HCT116 (cell line): ENCODE results near the gene ANO9.
"Not testable (repeated sequence)": the region's sequence is repeated elsewhere in the genome, so short reads cannot be mapped to it uniquely, and the experiment has no call there.

Experiments used
- CTCF ChIP-seq, 3 experiments: fragments of 200-600 bp in 1 of 3; sonication (generic) in 1 of 3; IDR thresholded peaks in 2 of 3; conservative IDR thresholded peaks in 1 of 3; 2 replicates each; pipeline ENCODE4 v1.5.1; 2012 to 2017; ENCODE audit warnings: low read depth in 2 of 3, low read length in 2 of 3, antibody characterized with exemption in 1 of 3, borderline replicate concordance in 1 of 3, control low read depth in 1 of 3, mild to moderate bottlenecking in 1 of 3, mixed read lengths in 1 of 3, mixed run types in 1 of 3, moderate library complexity in 1 of 3; ENCODE audit not compliant: insufficient read depth in 1 of 3
- EZH2 ChIP-seq: fragments of 200-600 bp; sonication (generic); IDR thresholded peaks from 2 replicates; pipeline ENCODE4 v1.6.1; 2017; ENCODE audit warnings: antibody characterized with exemption, mixed run types
- JUND ChIP-seq: IDR thresholded peaks from 2 replicates; pipeline ENCODE4 v1.6.1; 2012
- REST ChIP-seq: IDR thresholded peaks from 2 replicates; pipeline ENCODE4 v1.6.1; 2012; ENCODE audit warnings: low read depth
- SIN3A ChIP-seq: IDR thresholded peaks from 2 replicates; pipeline ENCODE4 v1.6.1; 2012; ENCODE audit warnings: low read depth
- YY1 ChIP-seq: IDR thresholded peaks from 2 replicates; pipeline ENCODE4 v1.6.1; 2011; ENCODE audit warnings: low read length, low read depth, moderate library complexity, mild to moderate bottlenecking; ENCODE audit not compliant: insufficient replicate concordance; ENCODE audit errors: extremely low read depth

- not testable (repeated sequence) for TF ChIP-seq SIN3A; REST; EZH2; JUND; CTCF (IDR thresholded peaks at IDR 0.05 in 2 of 3, conservative IDR thresholded peaks at IDR 0.05 in 1 of 3; ENCODE audit: borderline replicate concordance in 1 of 3, insufficient read depth in 1 of 3, low read depth in 2 of 3, low read length in 2 of 3); YY1
Measured at GRCh38 chr11:424766-425165, 17.0 kb downstream of the ANO9 start.
